Dermis microvascular lymphatic vessel endothelial cell (primary cell): Measurements from ENCODE around the gene DNMT1. TPM values are rescaled to one million over a fixed set of nuclear protein-coding genes. Genes with fewer than 3 reads are reported as not detected.

Experiments
- DNase-seq, 2 donors: peaks; one replicate each; pipeline versions ENCODE4 v3.0.0 to v3.0.0-alpha.2; 2010; ENCODE audit warnings: low read depth in 2 of 2
- total RNA-seq: library from RNA; depleted of rRNA; stranded (reverse); fragments of >200 nt; gene quantifications from 2 replicates; pipeline ENCODE4 v1.2.1, GENCODE V29; 2014

The DNMT1 gene
- total RNA-seq, 1 donor from 2014 or later, result 22.7 TPM

DNA sequence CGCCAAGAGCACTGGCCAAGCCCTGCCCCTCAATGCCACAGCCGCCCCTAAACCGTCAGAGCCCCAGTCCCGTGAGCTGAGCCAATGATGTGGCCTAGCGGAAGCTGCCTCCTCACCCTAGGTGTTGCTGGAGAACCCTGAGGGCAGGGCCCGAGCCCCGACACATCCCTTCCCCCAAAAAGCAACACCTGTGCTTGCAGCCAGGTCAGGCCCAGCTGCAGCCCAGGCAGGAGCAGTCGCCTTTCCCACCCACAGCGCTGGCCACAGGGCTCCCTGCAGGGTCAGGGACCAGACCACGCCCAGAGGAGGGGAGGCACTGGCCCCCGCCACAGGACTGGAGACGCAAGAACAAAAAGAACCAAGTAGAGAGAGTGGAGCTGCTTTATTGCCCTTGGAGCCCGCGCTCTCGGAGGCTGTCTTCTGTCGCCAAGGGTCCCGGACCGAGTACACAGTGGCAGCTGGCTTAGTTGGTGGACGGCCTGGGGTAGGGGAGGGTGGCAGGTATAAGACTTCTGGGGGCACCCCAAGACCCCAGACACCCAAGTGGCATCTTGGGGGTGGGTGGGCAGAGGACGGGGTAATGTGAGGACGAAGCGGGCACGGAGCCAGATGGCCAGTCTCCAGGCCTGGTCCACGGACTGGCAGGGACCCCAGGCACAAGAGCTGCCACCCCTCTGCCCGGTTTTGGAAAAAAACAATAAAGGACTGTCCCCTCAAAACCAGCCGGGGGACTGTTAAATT, 79.9 kb downstream of the DNMT1 start:
- no peak for DNase-seq

DNA sequence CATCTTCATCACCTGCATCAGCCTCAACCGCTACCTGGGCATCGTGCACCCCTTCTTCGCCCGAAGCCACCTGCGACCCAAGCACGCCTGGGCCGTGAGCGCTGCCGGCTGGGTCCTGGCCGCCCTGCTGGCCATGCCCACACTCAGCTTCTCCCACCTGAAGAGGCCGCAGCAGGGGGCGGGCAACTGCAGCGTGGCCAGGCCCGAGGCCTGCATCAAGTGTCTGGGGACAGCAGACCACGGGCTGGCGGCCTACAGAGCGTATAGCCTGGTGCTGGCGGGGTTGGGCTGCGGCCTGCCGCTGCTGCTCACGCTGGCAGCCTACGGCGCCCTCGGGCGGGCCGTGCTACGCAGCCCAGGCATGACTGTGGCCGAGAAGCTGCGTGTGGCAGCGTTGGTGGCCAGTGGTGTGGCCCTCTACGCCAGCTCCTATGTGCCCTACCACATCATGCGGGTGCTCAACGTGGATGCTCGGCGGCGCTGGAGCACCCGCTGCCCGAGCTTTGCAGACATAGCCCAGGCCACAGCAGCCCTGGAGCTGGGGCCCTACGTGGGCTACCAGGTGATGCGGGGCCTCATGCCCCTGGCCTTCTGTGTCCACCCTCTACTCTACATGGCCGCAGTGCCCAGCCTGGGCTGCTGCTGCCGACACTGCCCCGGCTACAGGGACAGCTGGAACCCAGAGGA, 80.6 kb downstream of the DNMT1 start:
- DNase-seq, result no peak

DNA sequence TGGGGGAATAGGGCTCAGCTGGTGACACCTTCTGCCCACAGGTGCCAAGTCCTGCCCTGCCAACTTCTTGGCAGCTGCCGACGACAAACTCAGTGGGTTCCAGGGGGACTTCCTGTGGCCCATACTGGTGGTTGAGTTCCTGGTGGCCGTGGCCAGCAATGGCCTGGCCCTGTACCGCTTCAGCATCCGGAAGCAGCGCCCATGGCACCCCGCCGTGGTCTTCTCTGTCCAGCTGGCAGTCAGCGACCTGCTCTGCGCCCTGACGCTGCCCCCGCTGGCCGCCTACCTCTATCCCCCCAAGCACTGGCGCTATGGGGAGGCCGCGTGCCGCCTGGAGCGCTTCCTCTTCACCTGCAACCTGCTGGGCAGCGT, 81.2 kb downstream of the DNMT1 start:
- DNase-seq, result no peak

DNA sequence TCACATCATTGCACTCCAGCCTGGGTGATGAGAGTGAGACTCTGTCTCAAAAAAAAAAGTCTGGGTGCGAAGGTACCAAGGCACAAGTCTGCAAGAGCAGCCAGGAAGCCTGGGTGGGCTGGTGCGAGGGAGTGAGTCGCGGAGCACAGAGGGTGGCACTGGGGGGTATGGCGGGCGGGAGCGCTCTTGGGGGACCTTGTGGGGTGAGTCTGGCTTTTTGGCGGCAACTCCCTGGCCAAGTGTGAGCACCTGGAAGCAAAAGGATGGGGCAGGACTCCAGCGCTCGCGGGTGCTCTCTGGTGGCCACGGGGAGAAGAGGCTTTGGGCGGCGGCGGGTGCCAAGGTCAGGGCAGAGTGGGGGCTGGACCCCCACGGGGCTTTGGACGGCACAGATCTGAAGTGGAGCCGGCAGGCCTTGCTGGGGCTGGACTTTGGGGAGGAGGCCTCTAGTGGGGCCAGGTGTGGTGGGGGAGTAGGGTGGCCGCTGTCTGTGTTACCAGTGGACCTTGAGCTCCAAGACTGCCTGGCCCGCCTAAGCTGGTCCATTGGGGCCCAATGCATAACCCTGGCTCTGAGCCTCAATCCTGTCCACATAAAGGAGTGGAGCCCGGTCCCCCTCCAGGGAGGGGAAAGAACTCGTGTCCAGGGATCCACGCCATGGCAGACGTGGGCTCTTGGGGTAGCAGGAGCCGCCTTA, 81.7 kb downstream of the DNMT1 start:
- DNase-seq, result peak in 1 of 2 donors; percentile 32

DNA sequence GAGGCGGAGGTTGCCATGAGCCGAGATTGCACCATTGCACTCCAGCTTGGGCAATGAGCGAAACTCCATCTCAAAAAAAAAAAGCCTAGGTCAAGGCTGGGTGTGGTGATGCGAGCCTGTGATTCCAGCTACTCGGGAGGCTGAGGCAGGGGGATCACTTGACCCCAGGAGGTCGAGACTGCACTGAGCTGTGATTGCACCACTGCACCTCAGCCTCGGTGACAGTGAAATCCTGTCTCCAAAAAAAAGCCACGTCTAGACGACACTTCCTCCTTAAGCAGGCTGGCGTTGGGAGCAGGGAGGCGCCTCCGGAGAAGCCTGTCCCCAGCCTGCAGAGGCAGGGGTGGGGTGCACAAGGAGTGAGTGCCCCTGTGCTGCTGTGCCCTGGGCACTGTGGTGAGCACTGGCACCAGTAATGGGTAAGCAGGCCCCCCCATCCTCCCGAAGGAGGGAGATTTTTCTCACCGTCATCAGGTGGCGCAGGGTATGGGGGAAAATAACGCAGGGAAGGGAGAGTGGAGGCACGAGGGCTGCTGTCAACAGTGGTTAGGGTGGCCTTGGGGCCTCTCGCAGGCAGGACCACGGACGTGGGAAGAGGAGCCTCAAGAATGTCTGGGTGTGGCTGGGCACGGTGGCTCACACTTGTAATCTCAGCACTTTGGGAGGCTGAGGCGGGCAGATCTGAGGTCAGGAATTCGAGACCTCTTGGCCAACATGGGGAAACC, 82.6 kb downstream of the DNMT1 start:
- no peak for DNase-seq

DNA sequence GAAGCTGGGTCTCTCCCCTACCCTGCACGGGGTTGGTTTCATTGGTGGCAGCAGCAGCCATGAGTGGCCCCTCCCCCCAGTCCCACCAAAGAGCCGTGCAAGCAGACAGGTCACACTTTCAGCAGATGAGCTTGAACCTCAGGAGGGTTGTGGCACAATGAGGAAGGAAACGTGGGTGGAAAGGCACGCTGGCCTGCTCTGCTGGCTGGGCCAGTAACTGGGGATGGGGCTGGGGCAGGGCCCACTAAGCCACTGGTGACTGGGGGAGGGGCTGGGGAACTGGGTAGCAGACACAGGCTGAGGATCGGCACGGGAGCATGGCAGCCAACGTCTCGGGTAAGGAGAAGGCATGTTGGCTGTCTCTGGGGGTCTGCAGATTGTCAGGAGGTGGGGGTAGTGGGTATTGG, 83.3 kb downstream of the DNMT1 start, which contains the start of gene P2RY11:
TSS of gene P2RY11 (plus strand) at position 289 of the 407 bp plus-strand sequence. CDS start at position 318, 29 bp downstream.
- no peak for DNase-seq

DNA sequence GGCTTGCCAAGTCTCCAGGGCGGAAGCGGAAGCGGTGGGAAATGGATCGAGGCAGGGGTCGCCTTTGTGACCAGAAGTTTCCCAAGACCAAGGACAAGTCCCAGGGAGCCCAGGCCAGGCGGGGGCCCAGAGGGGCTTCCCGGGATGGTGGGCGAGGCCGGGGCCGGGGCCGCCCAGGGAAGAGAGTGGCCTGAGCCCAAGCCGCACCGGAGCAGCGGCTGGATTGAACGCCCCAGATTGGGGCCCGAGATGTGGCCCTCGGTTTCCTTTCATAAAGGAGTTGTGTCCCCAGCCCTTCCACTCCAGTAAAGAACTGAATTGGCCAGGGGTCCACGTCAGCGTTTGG, 83.8 kb downstream of the DNMT1 start:
- no peak for DNase-seq

DNA sequence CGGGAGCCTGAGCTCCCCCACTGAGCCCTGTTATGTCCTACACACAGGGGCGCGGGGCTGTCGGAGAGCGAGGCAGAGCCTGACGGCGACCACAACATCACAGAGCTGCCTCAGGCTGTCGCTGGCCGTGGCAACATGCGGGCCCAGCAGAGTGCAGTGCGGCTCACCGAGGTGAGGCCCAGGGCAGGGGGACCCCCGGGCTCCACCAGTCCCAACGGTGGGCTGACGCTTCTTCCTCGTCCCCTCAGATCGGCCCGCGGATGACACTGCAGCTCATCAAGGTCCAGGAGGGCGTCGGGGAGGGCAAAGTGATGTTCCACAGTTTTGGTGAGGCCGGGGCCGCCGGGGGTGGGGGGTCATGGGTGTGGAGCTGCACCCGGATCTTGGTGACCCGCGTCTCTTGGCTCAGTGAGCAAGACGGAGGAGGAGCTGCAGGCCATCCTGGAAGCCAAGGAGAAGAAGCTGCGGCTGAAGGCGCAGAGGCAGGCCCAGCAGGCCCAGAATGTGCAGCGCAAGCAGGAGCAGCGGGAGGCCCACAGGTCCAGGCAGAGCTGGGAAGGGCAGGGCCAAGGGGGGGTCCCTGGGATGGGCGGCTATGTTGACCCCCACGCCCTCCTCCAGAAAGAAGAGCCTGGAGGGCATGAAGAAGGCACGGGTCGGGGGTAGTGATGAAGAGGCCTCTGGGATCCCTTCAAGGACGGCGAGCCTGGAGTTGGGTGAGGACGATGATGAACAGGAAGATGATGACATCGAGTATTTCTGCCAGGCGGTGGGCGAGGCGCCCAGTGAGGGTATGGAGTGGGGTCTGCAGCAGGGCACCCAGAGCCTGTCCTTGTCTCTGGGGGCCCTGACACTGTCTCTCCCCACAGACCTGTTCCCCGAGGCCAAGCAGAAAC, 84.4 kb downstream of the DNMT1 start:
- no peak for DNase-seq

DNA sequence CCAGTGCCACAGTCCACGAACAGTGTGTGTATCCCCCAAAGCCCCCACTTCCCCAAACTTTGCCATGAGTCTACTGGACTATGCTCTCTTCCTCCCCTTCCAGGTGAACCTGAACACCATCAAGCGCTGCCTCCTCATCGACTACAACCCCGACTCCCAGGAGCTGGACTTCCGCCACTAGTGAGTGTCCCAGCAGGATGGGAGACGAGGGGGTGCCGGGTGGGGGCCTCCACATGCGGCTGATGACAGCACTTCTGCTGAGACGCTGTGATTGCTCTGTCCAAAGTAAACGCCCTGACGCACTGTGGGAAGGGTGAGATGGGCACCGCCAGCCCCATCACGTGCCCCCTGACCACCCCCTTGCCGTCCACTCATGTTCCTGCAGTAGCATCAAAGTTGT, 85.2 kb downstream of the DNMT1 start:
- DNase-seq, result no peak

DNA sequence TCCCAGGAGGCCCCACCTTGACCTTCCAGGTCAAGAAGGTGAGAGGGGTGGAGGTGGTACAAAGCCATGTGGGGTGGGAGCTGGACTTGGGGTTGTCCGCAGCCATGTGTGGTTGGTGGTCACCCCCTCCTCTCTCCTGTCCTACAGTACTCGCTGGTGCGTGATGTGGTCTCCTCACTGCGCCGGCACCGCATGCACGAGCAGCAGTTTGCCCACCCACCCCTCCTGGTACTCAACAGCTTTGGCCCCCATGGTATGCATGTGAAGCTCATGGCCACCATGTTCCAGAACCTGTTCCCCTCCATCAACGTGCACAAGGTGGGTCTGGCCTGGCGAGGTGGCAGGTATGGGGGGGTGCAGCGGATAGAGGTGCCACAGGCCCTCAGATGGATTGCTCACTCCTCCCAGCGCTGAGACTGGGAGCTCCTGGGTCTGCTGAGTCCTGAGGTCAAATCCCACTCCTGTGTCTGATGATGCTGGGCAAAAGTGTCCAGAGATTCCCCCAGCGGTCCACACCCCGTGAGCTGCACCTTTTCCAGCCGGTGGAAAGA, 86.9 kb downstream of the DNMT1 start:
- DNase-seq, result no peak

DNA sequence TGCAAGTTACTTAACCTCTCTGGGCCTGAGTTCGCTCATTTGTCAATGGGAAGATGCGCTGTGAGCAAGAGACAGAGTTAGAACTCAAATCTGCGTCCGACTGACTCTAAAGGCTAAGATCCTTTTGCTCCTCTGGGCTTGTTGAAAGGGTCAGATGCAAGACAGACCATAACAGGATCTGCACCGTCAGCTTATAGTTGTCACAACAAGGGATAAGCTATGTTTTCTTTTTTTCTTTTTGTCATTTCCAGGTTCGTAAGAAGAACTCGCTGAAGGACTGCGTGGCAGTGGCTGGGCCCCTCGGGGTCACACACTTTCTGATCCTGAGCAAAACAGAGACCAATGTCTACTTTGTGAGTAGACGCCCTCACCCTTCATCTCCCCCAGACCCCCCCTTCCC, 87.5 kb downstream of the DNMT1 start:
- no peak for DNase-seq

DNA sequence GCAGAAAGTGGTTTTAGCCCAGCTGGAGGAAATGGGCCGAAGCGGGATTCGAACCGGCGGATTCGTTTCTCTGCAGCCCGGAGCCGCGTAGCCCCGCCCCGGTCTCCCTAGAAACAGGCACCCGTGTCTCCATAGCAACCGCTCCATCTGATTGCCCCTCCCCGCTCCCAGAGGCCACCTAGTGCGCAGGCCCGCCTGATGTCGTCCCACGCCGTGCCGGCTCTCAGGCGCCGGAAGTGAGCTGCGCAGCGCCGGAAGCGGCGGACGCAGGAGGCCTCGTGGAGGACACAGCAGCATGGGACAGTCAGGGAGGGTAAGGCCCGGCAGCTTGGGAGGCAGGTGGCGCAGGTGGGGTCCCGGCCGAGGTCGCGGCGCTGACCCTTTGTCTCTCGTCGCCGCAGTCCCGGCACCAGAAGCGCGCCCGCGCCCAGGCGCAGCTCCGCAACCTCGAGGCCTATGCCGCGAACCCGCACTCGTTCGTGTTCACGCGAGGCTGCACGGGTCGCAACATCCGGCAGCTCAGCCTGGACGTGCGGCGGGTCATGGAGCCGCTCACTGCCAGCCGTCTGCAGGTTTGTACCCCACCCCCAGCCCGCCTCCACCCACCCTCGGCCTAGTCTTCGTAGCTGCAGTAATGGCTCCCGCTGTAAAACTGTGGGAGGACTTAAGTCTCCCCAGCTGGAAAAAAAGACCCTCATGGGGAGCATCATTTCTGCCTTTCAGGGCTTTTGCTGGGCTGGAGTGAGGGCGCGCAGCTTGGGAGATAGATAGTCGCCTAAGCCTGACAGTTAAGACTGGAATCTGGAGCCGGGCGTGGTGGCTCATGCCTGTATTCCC, 88.4 kb downstream of the DNMT1 start, which contains the start of gene PPAN:
TSS of gene PPAN (plus strand) at position 263 of the 837 bp plus-strand sequence. CDS start at position 296, 33 bp downstream.
- DNase-seq, result peak; percentile 96 to 99

DNA sequence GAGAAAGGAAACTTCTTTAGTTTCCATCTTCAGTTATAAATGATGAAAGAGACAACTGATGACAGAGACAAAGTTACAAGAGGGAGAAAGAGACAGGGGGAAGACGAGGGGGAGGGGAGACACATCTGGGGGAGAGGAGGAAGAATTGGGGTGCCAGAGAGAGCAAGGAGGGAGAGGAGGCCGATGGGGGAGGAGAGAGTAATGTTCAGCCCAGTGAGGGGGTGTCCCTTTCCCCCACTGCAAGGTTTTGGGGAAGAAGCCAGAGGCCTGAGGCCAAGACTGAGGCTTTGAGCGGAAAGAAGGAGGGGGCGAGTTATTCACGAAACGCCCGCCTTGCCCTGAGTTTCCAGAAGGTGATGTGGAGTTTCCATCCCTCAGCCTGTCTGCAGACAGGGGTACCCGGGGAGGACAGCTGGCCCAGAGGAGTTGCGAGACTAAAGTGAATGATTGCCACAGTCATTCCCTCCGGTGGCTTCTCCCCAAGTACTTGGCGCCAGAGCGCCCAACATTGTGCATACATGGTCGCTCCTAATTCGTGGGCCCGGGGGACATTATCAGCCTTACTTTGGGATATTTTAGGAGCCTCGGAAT, 89.1 kb downstream of the DNMT1 start:
- no peak for DNase-seq

DNA sequence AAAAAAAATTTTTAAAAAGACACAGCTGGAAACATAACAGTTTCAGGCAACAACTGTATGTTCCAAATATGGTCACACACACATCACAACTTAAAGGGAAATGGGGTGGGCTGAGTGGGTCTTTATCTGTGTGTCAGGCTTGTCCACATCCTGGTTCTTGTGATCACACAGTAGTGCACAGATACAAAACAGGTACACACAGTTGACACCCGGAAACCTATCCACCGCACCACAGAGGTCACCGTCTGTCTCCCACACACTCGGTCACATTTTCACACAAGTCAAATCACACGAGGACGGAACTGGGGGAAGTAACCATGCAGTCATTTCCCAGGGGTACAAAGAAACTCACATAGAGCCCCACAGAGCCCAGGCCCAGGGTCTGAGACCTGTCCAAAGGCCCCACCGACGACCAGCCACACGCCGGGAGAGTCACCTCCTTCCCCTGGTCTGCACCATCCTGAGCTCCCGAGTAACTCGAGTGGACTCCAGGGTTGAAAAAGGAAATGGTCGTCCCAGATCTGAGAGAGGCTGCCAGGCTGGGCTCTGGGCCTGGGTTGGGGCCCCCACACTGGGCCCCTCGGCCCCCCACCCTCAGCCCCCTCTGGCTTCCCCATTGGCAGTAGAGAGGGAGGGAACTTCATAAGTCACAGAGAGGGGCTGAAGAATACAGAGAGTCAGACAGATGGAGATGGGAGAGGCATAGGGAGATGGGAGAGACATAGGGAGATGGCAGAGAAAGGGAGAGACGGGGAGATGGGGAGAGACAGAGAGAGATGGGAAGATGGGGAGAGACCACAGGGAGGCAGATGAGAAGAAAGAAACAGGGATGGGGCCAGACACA, 89.9 kb downstream of the DNMT1 start:
- no peak for DNase-seq

DNA sequence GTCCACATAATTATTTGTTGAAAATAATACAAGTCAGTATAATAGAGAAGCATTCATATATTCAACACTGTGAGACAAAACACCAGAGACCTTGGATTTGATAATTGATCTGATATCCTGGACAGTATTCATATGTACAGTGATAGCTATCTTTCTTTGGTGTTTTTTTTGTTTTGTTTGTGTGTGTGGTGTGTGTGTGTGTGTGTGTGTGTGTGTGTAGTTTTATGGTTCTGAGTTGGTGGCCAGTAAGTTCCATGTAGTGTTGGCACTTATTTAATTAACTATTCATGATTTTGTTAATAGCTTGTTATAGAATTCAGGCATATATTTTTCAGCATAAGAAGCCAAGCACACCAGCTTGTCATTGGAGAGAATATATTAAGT, 90.6 kb downstream of the DNMT1 start:
- no peak for DNase-seq

DNA sequence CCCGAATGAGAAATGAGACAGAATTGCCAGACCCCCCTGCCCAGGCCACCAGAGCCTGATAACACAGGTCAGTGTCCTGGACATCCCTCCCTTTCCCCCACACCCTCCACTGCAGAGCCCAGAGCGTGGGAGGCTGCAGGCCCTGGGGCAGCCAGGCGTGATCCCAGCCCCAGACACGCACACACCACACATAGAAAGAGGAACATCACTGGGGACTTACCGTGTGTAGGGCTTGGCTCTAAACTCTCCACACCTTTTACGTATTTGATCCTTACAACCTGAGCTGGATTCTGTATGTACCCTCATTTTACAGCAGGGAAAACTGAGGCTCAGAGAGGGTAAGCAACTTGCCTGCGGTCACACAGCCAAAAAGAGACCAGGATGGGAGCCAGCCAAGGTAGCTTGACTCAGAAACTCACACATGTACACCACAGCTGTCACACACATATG, 91.9 kb downstream of the DNMT1 start:
- no peak for DNase-seq

DNA sequence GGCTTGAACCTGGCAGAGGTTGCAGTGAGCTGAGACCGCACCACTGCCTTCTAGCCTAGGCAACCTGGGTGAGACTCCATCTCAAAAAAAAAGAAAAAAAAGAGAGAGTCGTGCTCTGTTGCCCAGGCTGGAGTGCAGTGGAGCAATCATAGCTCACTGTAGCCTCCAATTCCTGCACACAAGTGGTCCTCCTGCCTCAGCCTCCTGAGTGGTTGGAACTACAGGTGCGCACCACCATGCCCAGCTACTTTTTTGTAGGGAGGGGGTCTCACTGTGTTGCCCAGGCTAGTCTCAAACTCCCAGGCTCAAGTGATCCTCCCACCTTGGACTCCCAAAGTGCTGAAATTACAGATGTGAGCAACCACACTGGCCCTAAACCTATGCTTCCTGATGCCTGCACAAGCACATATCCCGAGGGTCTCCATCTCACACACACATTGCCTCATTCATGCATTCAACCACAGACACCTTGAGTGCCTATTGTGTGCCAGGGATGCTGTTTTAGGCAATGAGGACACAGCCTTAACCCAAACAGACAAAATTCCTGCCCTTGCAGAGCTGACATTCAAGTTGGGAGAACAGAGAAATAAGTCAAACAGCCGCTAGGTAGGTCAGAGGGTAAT, 94.5 kb downstream of the DNMT1 start:
- no peak for DNase-seq

DNA sequence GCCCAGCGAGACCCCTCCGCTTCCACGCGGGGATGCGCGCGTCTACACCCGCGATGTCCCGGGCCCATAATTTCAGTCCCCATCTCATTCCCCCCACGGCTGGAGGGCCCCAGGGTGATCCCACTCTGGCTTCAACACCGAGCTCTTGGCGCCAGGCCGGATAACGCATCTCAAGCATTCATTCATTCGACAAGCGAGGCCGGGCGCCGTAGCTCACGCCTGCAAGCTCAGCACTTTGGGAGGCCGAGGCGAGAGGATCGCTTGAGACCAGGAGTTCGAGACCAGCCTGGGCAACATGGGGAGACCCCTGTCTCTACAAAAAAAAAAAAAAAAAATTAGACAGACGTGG, 98.2 kb downstream of the DNMT1 start:
- DNase-seq, result peak in 1 of 2 donors; percentile 20
